ENCODE results near the gene RGPD3. TPM values are rescaled to one million over a fixed set of nuclear protein-coding genes. Genes with fewer than 3 reads are reported as not detected.
"Not testable (repeated sequence)": the region's sequence is repeated elsewhere in the genome, so short reads cannot be mapped to it uniquely, and the experiment has no call there.

RGPD3 gene
- polyA plus RNA-seq (2011; rRNA removed) (0.02 and 0.10 TPM in 2 replicates), polyA minus RNA-seq (2011; rRNA and poly(A)+ RNA removed) (0.15 TPM in 1 of 2 replicates, not detected in the other)

DNA sequence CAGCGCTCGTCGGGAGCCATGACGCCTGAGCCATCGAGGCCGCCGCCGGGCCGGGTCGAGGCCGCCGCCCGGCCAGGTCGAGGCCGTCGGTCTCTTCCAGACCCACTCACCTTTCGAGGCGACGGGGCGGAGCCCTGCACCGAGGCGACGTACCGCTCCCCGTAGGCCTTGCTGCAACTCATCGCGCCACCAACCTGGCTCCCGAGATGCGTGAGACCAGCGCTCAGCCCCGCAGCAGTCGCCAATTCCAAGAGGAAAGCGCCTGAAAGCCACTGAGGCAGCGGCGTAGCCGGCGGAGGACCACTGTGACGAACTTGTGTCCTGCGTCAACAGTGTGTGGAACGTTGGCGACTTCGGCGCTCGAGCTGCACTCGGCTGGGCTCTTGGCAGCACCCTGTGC, at the start of gene RGPD3:
Gene RGPD3 (minus strand): TSS at position 307 of the 400 bp plus-strand sequence. CDS start 125 bp downstream, at position 182.
- H3K36me3 ChIP-seq (ENCODE audit: control insufficient read depth, insufficient read depth, low read length); DNase-seq (ENCODE audit: low read depth); H3K27me3 ChIP-seq (ENCODE audit: control insufficient read depth, insufficient read depth, low read length); H3K4me3 ChIP-seq (ENCODE audit: low read depth, low read length); CTCF ChIA-PET; POLR2A ChIA-PET: not testable (repeated sequence)

- ChIA-PET CTCF (no interaction called here), POLR2A (no interaction called here)
- DNase-seq (ENCODE audit: low read depth): no peak
- TF ChIP-seq CTCF (IDR thresholded peaks at IDR 0.05; ENCODE audit: insufficient read depth, low read depth, low read length): no peak
- Histone ChIP-seq H3K4me3 (ENCODE audit: low read depth, low read length) (no peak overlapping the region), H3K27me3 (ENCODE audit: control insufficient read depth, insufficient read depth, low read length) (no peaks in the 10 kb centered on the region), H3K36me3 (ENCODE audit: control insufficient read depth, insufficient read depth, low read length) (no peaks in the 10 kb centered on the region)
Observed at GRCh38 chr2:106517329-106517728, 49.1 kb upstream of the RGPD3 start.

- no peak for TF ChIP-seq CTCF (IDR thresholded peaks at IDR 0.05; ENCODE audit: insufficient read depth, low read depth, low read length)
- no peaks in the 10 kb centered on the region for H3K36me3 ChIP-seq (ENCODE audit: control insufficient read depth, insufficient read depth, low read length)
- no peak for DNase-seq (ENCODE audit: low read depth)
- no peak overlapping the region for H3K4me3 ChIP-seq (ENCODE audit: low read depth, low read length)
- ChIA-PET POLR2A (no interaction called here), CTCF (no interaction called here)
- no peaks in the 10 kb centered on the region for H3K27me3 ChIP-seq (ENCODE audit: control insufficient read depth, insufficient read depth, low read length)
Observed at GRCh38 chr2:106516864-106517263, 48.7 kb upstream of the RGPD3 start.

- POLR2A ChIA-PET: no interaction called here
Observed at GRCh38 chr2:106516436-106516835, 48.2 kb upstream of the RGPD3 start.

GRCh38 chr2:106514827-106515226, 46.6 kb upstream of the RGPD3 start:
- H3K36me3 ChIP-seq (ENCODE audit: control insufficient read depth, insufficient read depth, low read length); DNase-seq (ENCODE audit: low read depth); H3K4me3 ChIP-seq (ENCODE audit: low read depth, low read length); CTCF ChIA-PET; H3K27me3 ChIP-seq (ENCODE audit: control insufficient read depth, insufficient read depth, low read length); POLR2A ChIA-PET: not testable (repeated sequence)

More at GRCh38 chr2:106516436-106516835, 48.2 kb upstream of the RGPD3 start:
- DNase-seq (ENCODE audit: low read depth): no peak
- CTCF ChIA-PET: no interaction called here
- Histone ChIP-seq H3K27me3 (ENCODE audit: control insufficient read depth, insufficient read depth, low read length) (no peaks in the 10 kb centered on the region), H3K36me3 (ENCODE audit: control insufficient read depth, insufficient read depth, low read length) (no peaks in the 10 kb centered on the region), H3K4me3 (ENCODE audit: low read depth, low read length) (no peak overlapping the region)
- no peak for TF ChIP-seq CTCF (IDR thresholded peaks at IDR 0.05; ENCODE audit: insufficient read depth, low read depth, low read length)

GRCh38 chr2:106513391-106513790, 45.2 kb upstream of the RGPD3 start:
- H3K4me3 ChIP-seq (ENCODE audit: low read depth, low read length); DNase-seq (ENCODE audit: low read depth); POLR2A ChIA-PET; H3K36me3 ChIP-seq (ENCODE audit: control insufficient read depth, insufficient read depth, low read length); H3K27me3 ChIP-seq (ENCODE audit: control insufficient read depth, insufficient read depth, low read length); CTCF ChIA-PET: not testable (repeated sequence)

DNA sequence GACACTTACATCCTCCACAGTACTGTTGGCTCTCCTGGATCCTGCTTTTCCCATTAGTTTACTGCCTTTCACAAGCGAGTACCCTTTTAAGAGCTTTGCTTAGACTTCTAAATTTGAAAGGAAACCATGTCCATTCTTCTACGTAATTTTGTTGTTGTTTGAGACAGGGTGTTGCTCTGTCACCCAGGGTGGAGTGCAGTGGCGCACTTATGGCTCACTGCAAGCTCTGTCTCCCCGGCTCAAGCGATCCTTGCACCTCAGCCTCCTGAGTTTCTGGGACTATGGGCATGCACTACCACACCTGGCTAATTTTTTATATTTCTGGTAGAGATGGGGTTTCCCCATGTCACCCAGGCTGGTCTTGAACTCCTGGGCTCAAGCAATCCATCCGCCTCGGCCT, 43.7 kb upstream of the RGPD3 start:
- H3K36me3 ChIP-seq (ENCODE audit: control insufficient read depth, insufficient read depth, low read length); H3K27me3 ChIP-seq (ENCODE audit: control insufficient read depth, insufficient read depth, low read length); DNase-seq (ENCODE audit: low read depth); H3K4me3 ChIP-seq (ENCODE audit: low read depth, low read length); CTCF ChIA-PET; POLR2A ChIA-PET: not testable (repeated sequence)

GRCh38 chr2:106511476-106511901, 43.3 kb upstream of the RGPD3 start:
- H3K27me3 ChIP-seq (ENCODE audit: control insufficient read depth, insufficient read depth, low read length); POLR2A ChIA-PET; H3K36me3 ChIP-seq (ENCODE audit: control insufficient read depth, insufficient read depth, low read length); CTCF ChIA-PET; H3K4me3 ChIP-seq (ENCODE audit: low read depth, low read length): not testable (repeated sequence)
- peak; percentile 44 for DNase-seq (ENCODE audit: low read depth)

GRCh38 chr2:106510791-106511190, 42.6 kb upstream of the RGPD3 start:
- POLR2A ChIA-PET; H3K36me3 ChIP-seq (ENCODE audit: control insufficient read depth, insufficient read depth, low read length); DNase-seq (ENCODE audit: low read depth); H3K4me3 ChIP-seq (ENCODE audit: low read depth, low read length); H3K27me3 ChIP-seq (ENCODE audit: control insufficient read depth, insufficient read depth, low read length): not testable (repeated sequence)
- CTCF ChIA-PET: interaction anchor here (0.6 kb wide), 1 partner anchor 653 kb away, joined by 3 read pairs; no protein-coding TSS in a partner anchor

- H3K36me3 ChIP-seq (ENCODE audit: control insufficient read depth, insufficient read depth, low read length); H3K4me3 ChIP-seq (ENCODE audit: low read depth, low read length); CTCF ChIA-PET; POLR2A ChIA-PET; DNase-seq (ENCODE audit: low read depth); H3K27me3 ChIP-seq (ENCODE audit: control insufficient read depth, insufficient read depth, low read length): not testable (repeated sequence)
Observed at GRCh38 chr2:106509374-106509770, 41.2 kb upstream of the RGPD3 start.
